Ramos (cell line): ENCODE results near the gene SND1.
"Not testable (repeated sequence)": the region's sequence is repeated elsewhere in the genome, so short reads cannot be mapped to it uniquely, and the experiment has no call there.

ENCODE experiments used
- in situ Hi-C: fragments of 300-500 bp; cut with MboI; formaldehyde crosslinking; loops from one replicate; pipeline ENCODE4 v1.14.3; 2022; ENCODE audit warnings: low sequenced_read_pairs; ENCODE audit not compliant: unreplicated experiment

The SND1 gene

GRCh38 chr7:128093614-128094570, 441.9 kb downstream of the SND1 start:
- in situ Hi-C loops: no loop called here

GRCh38 chr7:128094686-128095085, 442.7 kb downstream of the SND1 start:
- in situ Hi-C loops: no loop called here

GRCh38 chr7:128097211-128097731, 445.3 kb downstream of the SND1 start:
- in situ Hi-C loops: no loop called here

GRCh38 chr7:128098629-128099028, 446.6 kb downstream of the SND1 start:
- in situ Hi-C loops: no loop called here

- in situ Hi-C loops: no loop called here
These were observed 447.2 kb downstream of the SND1 start for GRCh38 chr7:128099204-128099671.

- in situ Hi-C loops: no loop called here
These were observed 448.4 kb downstream of the SND1 start for GRCh38 chr7:128100225-128100948.

DNA sequence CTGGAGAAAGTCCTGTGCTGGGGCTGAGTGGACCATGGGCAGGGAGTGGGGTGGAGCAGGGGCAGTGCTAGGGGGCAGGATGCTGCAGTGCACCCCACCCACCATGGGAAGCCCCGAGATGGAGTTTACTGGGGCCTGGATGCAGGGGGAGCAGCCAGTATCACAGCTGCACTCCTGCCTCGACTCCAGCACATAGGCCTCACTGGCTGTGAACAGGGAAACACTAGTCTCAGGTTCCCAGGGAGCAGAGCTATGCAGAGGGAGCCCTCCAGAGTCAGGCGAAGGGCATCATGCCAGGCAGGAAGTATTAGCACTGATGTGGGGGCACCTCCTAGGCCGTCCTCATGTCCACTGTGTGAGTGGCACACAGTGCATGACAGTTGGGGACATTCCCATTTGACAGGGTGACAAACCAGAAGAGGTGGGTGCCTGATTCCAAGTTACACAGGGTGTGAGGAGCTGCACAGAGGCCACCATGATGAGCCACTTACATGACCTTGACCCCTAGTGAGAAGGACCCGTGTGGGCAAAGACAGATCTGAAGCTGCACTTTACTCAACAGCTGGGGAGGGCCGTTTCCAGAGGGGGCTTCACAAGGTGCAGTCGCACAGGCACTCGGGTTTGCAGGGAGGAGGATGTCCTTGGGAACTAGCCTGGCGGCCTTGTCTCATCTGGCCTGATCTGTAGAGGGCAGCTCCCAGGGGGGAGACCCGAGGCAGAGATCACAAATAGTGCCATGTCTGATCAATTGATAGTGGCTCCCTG, 449.1 kb downstream of the SND1 start:
- in situ Hi-C loops: no loop called here

DNA sequence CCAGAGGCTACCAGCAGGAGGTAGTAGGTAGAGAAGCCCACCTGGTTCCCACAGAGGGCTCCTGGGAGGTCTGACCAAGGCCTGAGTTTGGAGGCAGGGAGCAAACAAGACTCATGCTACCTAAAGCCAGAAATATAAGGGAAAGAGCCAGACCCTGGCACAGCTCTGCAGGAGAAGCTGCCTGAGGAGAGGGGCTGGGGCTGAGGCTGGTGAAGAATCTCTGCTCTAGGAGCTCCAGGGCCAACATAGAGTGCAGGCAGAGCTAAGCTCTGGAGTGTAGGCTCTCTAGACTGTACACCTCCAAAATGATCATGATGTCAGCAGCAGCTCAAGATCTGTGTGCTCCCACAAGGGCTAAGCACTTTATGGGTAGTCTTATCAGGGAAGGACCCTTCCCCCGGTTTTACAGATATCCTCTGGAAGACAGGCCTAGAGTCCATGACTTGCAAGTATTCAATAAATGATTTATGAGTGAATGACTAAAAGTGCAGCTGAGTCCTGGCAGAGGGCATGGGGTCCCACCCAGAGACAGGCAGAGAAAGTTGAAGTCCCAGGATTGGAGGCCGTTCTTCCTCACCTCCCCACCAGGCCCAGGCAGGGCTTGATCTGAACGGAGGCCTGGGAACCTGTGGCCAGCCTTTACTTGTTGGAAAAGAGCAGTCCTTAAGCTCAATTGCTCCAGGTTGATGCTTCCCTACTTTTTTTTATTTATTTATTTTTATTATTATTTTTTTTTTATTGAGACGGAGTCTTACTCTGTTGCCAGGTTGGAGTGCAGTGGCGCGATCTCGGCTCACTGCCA, 450.7 kb downstream of the SND1 start:
- in situ Hi-C loops: no loop called here

DNA sequence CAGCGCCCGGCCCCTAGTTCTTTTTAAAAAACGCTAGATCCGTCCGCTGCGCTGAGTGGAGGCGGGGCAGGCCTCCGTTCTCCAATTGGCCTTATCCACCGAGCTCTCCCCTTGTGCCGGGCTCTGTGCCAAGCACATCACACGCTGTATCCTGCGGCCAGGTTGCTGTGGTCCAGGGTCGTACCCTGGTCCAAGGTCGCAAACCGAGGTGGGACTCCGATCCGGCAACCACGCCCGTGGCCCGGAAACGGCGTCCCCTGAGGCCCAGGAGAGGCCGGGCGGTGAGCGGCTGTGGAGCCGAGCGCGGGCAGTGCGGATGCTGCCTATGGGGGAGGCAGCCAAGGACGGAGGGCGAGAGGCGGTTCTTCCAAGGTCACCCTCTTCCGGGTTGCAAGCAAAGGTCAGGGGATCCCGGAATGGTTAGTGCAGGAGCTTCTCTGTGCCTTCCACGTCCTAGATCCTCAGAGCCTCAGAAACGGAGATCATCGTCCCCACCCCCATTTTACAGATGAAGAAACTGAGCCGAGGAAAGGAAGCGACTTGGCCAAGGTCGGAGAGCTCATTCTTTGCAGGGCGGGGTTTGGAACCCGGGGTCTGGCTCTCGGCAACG, 451.6 kb downstream of the SND1 start:
- in situ Hi-C loops: no loop called here

- in situ Hi-C loops: no loop called here
These were observed 452.2 kb downstream of the SND1 start for GRCh38 chr7:128104108-128104742.

DNA sequence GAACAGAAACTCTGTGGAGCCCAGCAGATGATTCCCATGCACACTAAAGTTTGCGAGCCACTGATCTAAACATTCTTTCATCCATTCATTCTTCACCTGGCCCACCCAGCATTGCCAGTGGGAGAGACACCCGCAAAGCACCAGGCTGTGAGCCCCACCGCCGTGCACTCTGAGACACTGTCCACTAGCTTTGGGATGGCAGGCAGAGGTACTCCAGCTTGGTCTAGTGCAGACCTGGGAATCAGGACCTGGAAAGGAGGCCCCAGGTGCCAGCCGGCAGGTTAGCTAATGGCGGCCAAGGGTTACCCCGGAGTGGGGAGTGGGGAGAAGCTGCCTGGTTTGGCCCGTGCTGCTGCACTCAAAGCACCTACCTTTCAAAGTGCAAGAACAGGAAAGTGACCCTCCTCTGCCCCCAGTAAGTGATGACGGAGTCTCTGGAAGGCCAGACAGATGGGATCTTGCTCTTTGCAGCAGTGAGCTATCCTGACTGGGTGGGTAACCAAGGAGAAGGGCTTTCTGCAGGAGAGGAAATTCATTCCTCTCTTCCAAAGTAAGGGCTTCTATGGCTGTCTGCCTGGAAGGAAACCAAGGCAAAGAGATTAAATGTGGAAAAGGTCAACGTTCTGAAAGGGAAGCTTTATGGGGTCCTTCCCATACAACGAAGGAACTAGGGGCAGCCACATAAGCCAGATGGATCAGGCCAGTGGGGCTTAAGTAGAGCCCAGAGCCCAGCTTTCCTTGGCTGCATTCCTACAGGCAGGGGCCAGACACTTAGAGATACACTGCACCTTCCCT, 453.4 kb downstream of the SND1 start:
- in situ Hi-C loops: no loop called here

DNA sequence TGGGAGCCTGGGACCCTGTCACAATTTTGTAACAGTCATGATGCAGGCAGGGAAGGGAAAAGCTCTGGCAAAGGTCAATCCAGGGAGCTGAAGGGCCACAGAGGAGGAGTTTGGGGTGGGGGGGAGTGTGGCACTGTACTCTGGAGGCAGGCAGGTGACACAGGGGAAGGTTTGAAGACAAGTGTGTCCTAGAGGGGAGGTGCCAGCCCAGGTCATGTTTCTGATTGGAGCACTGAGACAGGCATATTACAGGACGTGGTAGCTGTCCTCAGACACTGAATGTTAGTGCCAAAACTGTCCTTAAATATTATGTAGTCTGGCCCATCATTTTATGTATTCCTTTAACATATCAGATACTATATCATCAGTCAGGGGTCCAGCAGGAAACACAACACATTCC, 454.8 kb downstream of the SND1 start:
- in situ Hi-C loops: no loop called here

- in situ Hi-C loops: not testable (repeated sequence)
These were observed 455.5 kb downstream of the SND1 start for GRCh38 chr7:128107516-128107915.

- in situ Hi-C loops: no loop called here
These were observed 456.1 kb downstream of the SND1 start for GRCh38 chr7:128108129-128108528.

DNA sequence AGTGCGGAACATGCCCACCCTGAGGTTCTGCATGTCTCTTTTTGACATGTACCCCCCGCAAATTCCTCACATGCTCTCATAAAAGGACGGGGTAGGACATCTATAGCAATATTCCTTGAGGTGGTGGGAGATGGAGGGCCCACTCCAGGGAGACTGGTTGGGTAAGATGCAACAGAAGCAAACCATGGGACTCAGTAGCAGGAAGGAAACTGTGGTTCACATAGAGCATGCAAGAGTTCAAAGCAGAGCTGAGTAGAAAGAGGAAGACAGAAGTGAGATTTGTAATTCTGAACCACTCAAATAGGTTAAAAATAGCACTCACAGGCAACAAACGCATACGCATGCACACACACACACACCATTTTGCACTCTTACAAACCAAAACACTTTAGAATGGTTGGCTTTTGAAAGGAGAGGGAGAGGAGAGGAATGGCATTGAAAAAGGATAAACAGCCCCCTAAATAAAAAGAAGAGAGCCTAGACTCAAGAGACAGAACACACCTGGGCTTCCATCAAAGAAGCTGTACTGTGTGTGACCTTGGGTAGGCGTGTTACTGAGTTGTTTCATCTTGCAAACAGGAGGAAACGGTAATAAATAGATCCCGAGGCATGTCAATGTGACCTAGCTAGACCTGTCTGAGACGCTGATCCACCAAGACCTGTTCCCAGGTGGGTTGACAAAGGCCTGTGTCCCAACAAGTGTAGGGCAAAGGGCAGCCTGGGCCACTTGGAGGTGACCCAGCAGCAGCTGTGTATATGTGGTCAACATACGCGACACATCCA, 456.8 kb downstream of the SND1 start:
- in situ Hi-C loops: no loop called here

GRCh38 chr7:128109424-128109969, 457.5 kb downstream of the SND1 start:
- in situ Hi-C loops: not testable (repeated sequence)
